PFSK-1 (cell line): ENCODE results near the gene SPTBN4.

Experiments
- FOXP2 ChIP-seq: optimal IDR thresholded peaks from 2 replicates; pipeline ENCODE3; 2011; ENCODE audit warnings: borderline replicate concordance, control low read depth, inconsistent platforms; ENCODE audit not compliant: insufficient read depth; ENCODE audit errors: extremely low read length, extremely low read depth
- POLR2AphosphoS5 ChIP-seq: IDR thresholded peaks from 2 replicates; pipeline ENCODE4 v1.6.1; 2012; ENCODE audit warnings: low read depth, mild to moderate bottlenecking, control low read depth, low read length, moderate library complexity
- SIN3A ChIP-seq: IDR thresholded peaks from 2 replicates; pipeline ENCODE4 v1.6.1; 2012; ENCODE audit warnings: mild to moderate bottlenecking, low read length, moderate library complexity, borderline replicate concordance; ENCODE audit not compliant: insufficient read depth
- TAF1 ChIP-seq: IDR thresholded peaks from 2 replicates; pipeline ENCODE4 v1.6.1; 2012; ENCODE audit warnings: low read length, control low read depth, borderline replicate concordance; ENCODE audit not compliant: insufficient read depth
- TF ChIP-seq, protein P1 (sequence below), 2 experiments: IDR thresholded peaks; 2 replicates each; pipeline versions ENCODE4 v1.6.1 to v1.8.0; 2011 to 2012; ENCODE audit warnings: low read depth in 2 of 2, low read length in 2 of 2, control low read depth in 1 of 2, inconsistent platforms in 1 of 2, mild to moderate bottlenecking in 1 of 2, moderate library complexity in 1 of 2; ENCODE audit not compliant: insufficient read depth in 1 of 2

Gene SPTBN4

DNA sequence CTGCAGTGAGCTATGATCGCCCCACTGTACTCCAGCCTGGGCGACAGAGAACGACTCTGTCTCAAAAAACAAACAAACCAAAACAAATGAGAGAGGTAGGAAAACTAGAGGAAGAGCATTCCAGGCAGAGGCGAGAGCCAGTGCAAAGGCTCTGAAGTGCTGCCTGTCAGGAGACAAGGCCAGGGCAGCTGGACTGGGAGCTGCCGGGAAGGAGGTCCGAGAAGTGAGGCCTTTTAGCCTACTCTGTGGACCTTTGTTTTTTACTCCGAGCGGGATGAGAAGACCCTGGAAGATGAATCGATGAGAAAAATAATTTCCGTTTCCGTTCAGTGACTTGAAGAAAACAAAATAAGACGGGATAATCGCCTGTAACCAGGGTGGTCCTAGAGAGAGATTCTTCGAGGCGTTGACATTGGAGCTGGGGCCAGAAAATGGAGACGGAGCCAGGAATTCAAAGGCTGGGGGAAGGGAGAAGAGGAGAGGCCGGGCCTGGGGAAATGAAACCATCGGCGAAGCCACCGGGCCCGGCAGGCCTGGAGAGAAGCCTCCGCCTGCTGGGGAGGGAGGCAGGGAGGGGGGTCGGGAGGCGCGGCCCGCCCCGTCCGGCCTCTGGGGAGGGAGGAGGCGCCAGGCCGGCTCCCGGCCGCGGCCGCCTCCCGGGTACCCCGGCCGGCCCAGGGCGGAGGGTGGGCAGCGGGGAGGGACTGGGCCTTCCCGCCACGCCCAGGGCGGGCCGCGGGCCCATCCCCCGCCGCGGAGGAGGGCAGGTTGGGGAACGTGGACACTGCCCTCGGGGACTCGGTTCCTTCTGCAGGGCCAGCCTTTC is 33.2 kb upstream of the SPTBN4 start:
- TF ChIP-seq, protein P1, sequence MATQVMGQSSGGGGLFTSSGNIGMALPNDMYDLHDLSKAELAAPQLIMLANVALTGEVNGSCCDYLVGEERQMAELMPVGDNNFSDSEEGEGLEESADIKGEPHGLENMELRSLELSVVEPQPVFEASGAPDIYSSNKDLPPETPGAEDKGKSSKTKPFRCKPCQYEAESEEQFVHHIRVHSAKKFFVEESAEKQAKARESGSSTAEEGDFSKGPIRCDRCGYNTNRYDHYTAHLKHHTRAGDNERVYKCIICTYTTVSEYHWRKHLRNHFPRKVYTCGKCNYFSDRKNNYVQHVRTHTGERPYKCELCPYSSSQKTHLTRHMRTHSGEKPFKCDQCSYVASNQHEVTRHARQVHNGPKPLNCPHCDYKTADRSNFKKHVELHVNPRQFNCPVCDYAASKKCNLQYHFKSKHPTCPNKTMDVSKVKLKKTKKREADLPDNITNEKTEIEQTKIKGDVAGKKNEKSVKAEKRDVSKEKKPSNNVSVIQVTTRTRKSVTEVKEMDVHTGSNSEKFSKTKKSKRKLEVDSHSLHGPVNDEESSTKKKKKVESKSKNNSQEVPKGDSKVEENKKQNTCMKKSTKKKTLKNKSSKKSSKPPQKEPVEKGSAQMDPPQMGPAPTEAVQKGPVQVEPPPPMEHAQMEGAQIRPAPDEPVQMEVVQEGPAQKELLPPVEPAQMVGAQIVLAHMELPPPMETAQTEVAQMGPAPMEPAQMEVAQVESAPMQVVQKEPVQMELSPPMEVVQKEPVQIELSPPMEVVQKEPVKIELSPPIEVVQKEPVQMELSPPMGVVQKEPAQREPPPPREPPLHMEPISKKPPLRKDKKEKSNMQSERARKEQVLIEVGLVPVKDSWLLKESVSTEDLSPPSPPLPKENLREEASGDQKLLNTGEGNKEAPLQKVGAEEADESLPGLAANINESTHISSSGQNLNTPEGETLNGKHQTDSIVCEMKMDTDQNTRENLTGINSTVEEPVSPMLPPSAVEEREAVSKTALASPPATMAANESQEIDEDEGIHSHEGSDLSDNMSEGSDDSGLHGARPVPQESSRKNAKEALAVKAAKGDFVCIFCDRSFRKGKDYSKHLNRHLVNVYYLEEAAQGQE (IDR thresholded peaks at IDR 0.05; ENCODE audit: insufficient read depth in 1 of 2, low read depth in 2 of 2, low read length in 2 of 2) = peak in 1 of 2 experiments; percentile 25; a peak in 1 of 4 replicates
- TF ChIP-seq TAF1 (peak; percentile 78; the same call in 1 of the 2 replicates), FOXP2 (peak; percentile 58), POLR2AphosphoS5 (peak; percentile 71; the same call in 1 of the 2 replicates), SIN3A (peak; percentile 39; the same call in 1 of the 2 replicates)

DNA sequence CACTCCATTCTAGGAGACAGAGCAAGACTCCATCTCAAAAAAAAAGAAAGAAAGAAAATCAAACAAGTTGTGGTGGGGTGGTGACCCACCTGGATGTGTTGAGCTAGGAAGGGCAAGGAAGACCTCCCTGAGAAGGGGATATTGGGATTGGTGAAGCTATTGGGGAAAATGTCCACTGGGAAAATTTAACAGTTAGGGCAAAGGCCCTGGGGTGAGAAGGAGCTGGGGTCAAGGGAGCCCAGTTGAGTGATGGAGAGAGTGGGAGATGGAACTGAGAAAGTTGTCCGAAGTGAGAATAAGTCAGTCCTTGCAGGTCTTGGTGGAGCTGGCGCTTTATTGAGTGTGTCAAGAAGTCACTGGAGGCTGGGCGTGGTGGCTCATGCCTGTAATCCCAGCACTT is 28.5 kb upstream of the SPTBN4 start:
- TF ChIP-seq SIN3A (no peak), TAF1 (no peak), FOXP2 (no peak), POLR2AphosphoS5 (no peak)
- TF ChIP-seq, protein P1 (IDR thresholded peaks at IDR 0.05; ENCODE audit: insufficient read depth in 1 of 2, low read depth in 2 of 2, low read length in 2 of 2) = no peak

DNA sequence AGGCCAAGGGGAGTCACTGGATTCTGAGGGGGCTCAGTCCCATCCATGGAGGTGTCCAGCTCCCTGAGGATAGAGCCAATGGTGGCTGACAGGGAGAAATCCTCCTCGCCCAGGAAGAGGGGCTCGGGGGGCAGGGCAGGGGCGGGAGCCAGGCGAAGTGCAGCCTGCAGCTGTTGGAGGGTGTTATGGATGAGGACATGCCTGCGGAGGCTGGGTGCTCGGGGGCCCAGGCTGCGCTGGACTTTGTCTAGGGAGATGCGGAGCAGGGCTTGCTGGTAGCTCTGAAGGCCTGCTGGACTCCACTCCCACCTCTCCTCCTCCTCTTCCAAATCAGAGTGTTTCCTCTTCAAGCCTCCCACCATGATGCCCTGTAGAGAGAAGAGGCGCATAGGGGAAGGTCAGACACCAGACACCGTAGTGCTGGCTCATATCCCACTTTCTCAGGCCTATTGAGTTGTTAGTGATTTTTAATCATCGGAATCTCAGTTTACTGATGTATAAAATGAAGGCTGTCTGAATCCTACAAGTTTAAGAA is 25.0 kb upstream of the SPTBN4 start:
- no peak for TF ChIP-seq TAF1
- TF ChIP-seq, protein P1 (IDR thresholded peaks at IDR 0.05; ENCODE audit: insufficient read depth in 1 of 2, low read depth in 2 of 2, low read length in 2 of 2) = no peak
- no peak for TF ChIP-seq FOXP2
- no peak for TF ChIP-seq POLR2AphosphoS5
- no peak for TF ChIP-seq SIN3A

DNA sequence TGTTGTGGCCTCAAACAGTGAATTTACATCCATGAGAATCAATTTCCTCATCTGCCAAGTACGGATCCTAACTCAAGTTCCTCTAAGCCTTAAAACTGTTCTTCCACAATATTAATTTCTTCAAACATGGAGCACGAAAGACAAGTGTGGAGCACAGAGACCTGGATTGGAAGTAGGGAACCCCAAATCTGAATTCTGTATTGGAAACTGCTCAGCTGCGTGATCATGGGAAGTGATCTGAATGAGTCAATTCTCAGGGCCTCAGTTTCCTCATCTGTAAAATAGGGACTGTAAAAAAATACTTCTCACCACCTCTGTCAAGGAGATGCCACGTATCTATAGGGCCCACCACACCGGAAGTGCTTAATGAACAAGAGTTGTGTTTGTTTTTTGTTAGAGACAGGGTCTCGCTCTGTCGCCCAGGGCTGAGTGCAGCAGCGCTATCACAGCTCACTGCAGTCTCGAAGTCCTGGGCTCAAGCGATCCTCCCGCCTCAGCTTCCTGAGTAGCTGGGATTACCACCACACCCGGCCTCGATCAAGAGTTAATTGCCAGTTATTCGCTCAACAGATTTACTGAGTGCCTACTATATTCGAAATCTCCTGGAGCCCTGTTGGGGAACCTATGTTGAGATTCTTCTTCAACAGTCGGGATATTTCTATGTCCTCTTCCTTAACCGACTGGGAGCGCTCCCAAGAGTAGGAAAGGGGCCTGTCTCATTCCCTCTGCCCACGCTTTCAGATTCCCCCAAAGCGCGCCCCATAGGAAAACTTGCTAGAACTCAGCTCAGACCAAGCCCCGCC is 24.3 kb upstream of the SPTBN4 start:
- TF ChIP-seq FOXP2 = no peak
- no peak for TF ChIP-seq SIN3A
- no peak for TF ChIP-seq TAF1
- no peak for TF ChIP-seq POLR2AphosphoS5
- TF ChIP-seq, protein P1 (IDR thresholded peaks at IDR 0.05; ENCODE audit: insufficient read depth in 1 of 2, low read depth in 2 of 2, low read length in 2 of 2) = no peak
